ENCODE results near the gene RAB35.

Gene RAB35

GRCh38 chr12:120085920-120086645 lies 30.5 kb downstream of the RAB35 start:
- DNase-seq (ENCODE audit: low spot score) = no peak
- TF ChIP-seq CTCF (IDR thresholded peaks at IDR 0.05; ENCODE audit: extremely low read depth, missing control alignments) = no peak

- TF ChIP-seq CTCF (IDR thresholded peaks at IDR 0.05; ENCODE audit: extremely low read depth, missing control alignments) = no peak
- no peak for DNase-seq (ENCODE audit: low spot score)
Observed at GRCh38 chr12:120081641-120082040, 34.9 kb downstream of the RAB35 start.

GRCh38 chr12:120079411-120080400 lies 36.8 kb downstream of the RAB35 start:
- TF ChIP-seq CTCF (IDR thresholded peaks at IDR 0.05; ENCODE audit: extremely low read depth, missing control alignments) = no peak

GRCh38 chr12:120078868-120079267 lies 37.7 kb downstream of the RAB35 start:
- no peak for DNase-seq (ENCODE audit: low spot score)
- TF ChIP-seq CTCF (IDR thresholded peaks at IDR 0.05; ENCODE audit: extremely low read depth, missing control alignments) = no peak

More at GRCh38 chr12:120079411-120080400, 36.8 kb downstream of the RAB35 start:
- DNase-seq (ENCODE audit: low spot score) = no peak

GRCh38 chr12:120077260-120077659 lies 39.3 kb downstream of the RAB35 start:
- no peak for DNase-seq (ENCODE audit: low spot score)
- TF ChIP-seq CTCF (IDR thresholded peaks at IDR 0.05; ENCODE audit: extremely low read depth, missing control alignments) = no peak

GRCh38 chr12:120076651-120077050 lies 39.9 kb downstream of the RAB35 start:
- no peak for DNase-seq (ENCODE audit: low spot score)
- no peak for TF ChIP-seq CTCF (IDR thresholded peaks at IDR 0.05; ENCODE audit: extremely low read depth, missing control alignments)
